ENCODE results near the gene STAB2. TPM values are rescaled to one million over a fixed set of nuclear protein-coding genes. Genes with fewer than 3 reads are reported as not detected.
"Not testable (repeated sequence)": the region's sequence is repeated elsewhere in the genome, so short reads cannot be mapped to it uniquely, and the experiment has no call there.

Gene STAB2
- total RNA-seq, 1 experiment from 2014 or later: not detected

DNA sequence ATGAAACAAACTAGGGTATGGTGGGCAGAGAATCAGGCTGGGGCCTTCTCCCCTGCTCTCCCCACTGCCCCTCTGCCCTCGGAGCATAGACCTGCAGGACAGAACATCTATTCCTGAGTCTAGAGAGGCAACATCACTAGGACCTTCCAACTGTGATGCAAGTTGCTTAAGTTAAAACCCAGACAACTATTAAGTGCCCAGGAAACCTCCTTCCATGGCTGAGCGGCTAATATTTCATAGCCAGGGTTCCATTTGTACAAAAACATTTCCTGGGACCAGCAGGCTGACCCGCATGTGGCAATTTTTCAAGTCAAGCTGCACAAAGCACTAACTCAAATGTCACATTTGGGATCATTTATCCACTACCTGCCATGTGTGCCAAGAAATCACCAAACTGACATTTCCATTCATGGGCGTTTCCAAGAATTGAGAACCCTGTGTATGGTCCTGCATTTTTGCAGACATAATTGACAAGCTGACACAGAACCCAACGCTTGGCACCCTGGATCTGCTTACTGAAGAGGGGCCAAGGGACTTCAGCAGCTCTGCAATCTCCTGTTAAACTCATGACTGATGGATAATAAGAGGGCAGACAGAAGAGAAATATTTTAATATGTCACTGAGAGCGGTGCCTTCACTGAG, 221.3 kb downstream of the STAB2 start:
- DNase-seq (ENCODE audit: low spot score): no peak

GRCh38 chr12:103809154-103809553, 222.1 kb downstream of the STAB2 start:
- no peak for DNase-seq (ENCODE audit: low spot score)

DNA sequence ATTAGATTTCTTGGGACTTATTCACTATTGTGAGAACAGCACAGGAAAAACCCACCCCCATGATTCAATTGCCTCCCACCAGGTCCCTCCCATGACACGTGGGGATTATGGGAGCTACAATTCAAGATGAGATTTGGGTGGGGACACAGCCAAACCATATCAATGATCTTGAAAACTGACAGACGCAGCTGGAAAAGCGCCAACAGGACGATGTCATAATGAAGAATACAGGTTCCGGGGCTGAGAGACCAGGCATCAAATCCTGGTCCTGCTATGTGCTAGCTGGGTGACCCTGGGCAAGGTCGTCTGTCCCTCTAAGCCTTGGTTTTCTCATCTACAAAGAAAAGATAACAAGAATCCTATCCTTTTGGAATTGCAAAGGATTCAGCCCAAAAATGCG, 222.6 kb downstream of the STAB2 start:
- DNase-seq (ENCODE audit: low spot score): not testable (repeated sequence)

DNA sequence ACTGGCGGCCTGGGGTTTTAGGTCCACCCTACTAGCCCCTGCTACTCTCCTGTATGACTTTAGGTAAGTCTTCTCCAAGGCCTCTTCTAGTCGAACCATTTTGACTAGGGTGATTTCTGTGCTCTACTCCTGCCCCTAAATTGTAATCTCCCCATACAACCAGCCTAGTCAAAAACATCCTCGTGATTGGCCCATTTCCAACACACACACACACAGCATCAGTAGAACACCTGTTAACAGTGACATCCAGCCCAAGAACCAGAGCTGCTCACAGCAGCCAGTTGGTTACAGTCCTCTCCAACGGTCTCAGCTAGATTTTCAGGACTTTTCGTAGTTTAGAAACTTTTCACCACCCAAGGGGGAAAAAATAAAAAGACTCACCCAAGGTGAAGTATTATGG, 223.0 kb downstream of the STAB2 start:
- DNase-seq (ENCODE audit: low spot score): no peak

GRCh38 chr12:103811791-103812190, 224.7 kb downstream of the STAB2 start:
- no peak for DNase-seq (ENCODE audit: low spot score)

DNA sequence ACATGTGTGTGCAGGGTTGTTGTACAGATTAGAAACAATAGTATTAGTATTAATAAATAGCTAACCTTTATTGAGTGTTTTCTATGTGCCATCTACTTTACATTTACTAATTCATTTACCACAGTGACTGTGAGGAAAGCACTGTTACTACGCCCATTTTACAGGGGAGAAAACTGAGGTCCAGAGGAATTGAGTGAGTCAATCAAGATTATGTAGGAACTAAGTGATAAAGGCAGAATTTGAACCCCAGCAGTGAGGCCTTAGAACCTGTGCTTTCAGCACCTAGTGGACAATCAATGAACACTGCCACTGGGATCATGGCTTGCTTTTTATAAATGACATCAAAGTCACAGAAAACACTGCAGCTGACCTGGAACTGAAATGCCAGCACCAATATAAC, 225.7 kb downstream of the STAB2 start:
- DNase-seq (ENCODE audit: low spot score): no peak

DNA sequence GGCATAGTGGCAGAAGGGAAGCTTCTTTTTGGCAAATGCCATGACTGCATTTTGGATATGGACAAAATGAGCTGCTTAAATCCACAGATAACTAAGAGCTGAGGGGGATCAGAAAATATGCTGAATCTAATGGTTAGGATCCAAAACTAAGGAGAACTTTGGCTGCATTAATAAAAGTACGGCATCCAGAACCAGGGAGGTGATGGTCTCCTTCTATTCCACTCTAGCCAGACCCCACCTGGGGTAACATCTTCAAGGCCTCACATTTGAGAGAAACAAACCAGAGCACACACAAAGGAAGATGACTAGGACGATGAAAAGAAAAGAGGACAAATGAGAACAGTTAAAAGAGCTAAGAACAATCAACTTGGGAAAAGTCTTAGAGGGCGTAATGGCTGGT, 226.4 kb downstream of the STAB2 start:
- DNase-seq (ENCODE audit: low spot score): no peak

GRCh38 chr12:103813949-103814348, 226.9 kb downstream of the STAB2 start:
- DNase-seq (ENCODE audit: low spot score): no peak

- no peak for DNase-seq (ENCODE audit: low spot score)
These were observed 227.4 kb downstream of the STAB2 start for GRCh38 chr12:103814436-103814835.

Other genes with a start within 250 kb of the STAB2 start
- not detected in 2 replicates for gene C12orf42, start 91.3 kb upstream of the STAB2 start, total RNA-seq (2014; rRNA removed; shearing (Covaris generic))

Measured in A172 (cell line).